ENCODE results near the gene RPUSD3.
"Not testable (repeated sequence)": the region's sequence is repeated elsewhere in the genome, so short reads cannot be mapped to it uniquely, and the experiment has no call there.

The RPUSD3 gene

GRCh38 chr3:9848860-9849259 is 5.1 kb upstream of the RPUSD3 start:
- not testable (repeated sequence) for H3K27ac ChIP-seq (ENCODE audit: low read length); H4K20me1 ChIP-seq (ENCODE audit: insufficient read depth, low read length); H3K9ac ChIP-seq (ENCODE audit: low read length); H3K27me3 ChIP-seq (replicated peaks; ENCODE audit: insufficient read depth, low read length); H3K79me2 ChIP-seq (ENCODE audit: low read length); H3K4me3 ChIP-seq (ENCODE audit: low read length); H3K9me2 ChIP-seq (replicated peaks; ENCODE audit: insufficient read depth, low read length); H3K36me3 ChIP-seq (replicated peaks; ENCODE audit: insufficient read depth, low read length); H2AFZ ChIP-seq (ENCODE audit: low read length); H3K4me2 ChIP-seq (ENCODE audit: low read depth, low read length); H3K4me1 ChIP-seq (ENCODE audit: low read length); H3K9me3 ChIP-seq (replicated peaks; ENCODE audit: insufficient read depth, low read length); H3F3A ChIP-seq (ENCODE audit: insufficient read depth, low read length)
- TF ChIP-seq CTCF (IDR thresholded peaks at IDR 0.05; ENCODE audit: low read length), result peak; percentile 41
- peak; percentile 37 for DNase-seq

GRCh38 chr3:9847870-9848269 is 4.1 kb upstream of the RPUSD3 start:
- H2AFZ ChIP-seq (ENCODE audit: low read length); H3K4me2 ChIP-seq (ENCODE audit: low read depth, low read length); H3K79me2 ChIP-seq (ENCODE audit: low read length); H3K27ac ChIP-seq (ENCODE audit: low read length); DNase-seq; H3K4me3 ChIP-seq (ENCODE audit: low read length); H3F3A ChIP-seq (ENCODE audit: insufficient read depth, low read length); H3K4me1 ChIP-seq (ENCODE audit: low read length); H4K20me1 ChIP-seq (ENCODE audit: insufficient read depth, low read length); H3K9ac ChIP-seq (ENCODE audit: low read length); H3K27me3 ChIP-seq (replicated peaks; ENCODE audit: insufficient read depth, low read length); H3K9me2 ChIP-seq (replicated peaks; ENCODE audit: insufficient read depth, low read length); H3K36me3 ChIP-seq (replicated peaks; ENCODE audit: insufficient read depth, low read length); H3K9me3 ChIP-seq (replicated peaks; ENCODE audit: insufficient read depth, low read length): not testable (repeated sequence)

- no peak for TF ChIP-seq CTCF (IDR thresholded peaks at IDR 0.05; ENCODE audit: low read length)
- TF ChIP-seq EZH2phosphoT487 (IDR thresholded peaks at IDR 0.05; ENCODE audit: low read length), result no peak
- no peak for TF ChIP-seq EZH2 (optimal IDR thresholded peaks at IDR 0.05; ENCODE audit: low read depth, low read length)
- Histone ChIP-seq H3K9me2 (replicated peaks; ENCODE audit: insufficient read depth, low read length) (no peaks in the 10 kb centered on the region), H3K9ac (ENCODE audit: low read length) (no peak overlapping the region), H3K9me3 (replicated peaks; ENCODE audit: insufficient read depth, low read length) (no peaks in the 10 kb centered on the region), H3K4me3 (ENCODE audit: low read length) (no peak overlapping the region), H3K79me2 (ENCODE audit: low read length) (0 out of 2 replicates have a peak, but pooled peaks cover 13% of the 10 kb centered on the region), H3K4me1 (ENCODE audit: low read length) (peaks cover 4% of the 10 kb centered on the region; the same call in 1 of the 2 replicates), H2AFZ (ENCODE audit: low read length) (no peak overlapping the region), H4K20me1 (ENCODE audit: insufficient read depth, low read length) (no peaks in the 10 kb centered on the region), H3K36me3 (replicated peaks; ENCODE audit: insufficient read depth, low read length) (no peaks in the 10 kb centered on the region), H3K27ac (ENCODE audit: low read length) (no peak overlapping the region), H3K4me2 (ENCODE audit: low read depth, low read length) (no peak overlapping the region), H3K27me3 (replicated peaks; ENCODE audit: insufficient read depth, low read length) (no peaks in the 10 kb centered on the region), H3F3A (ENCODE audit: insufficient read depth, low read length) (peaks cover 5% of the 10 kb centered on the region; the same call in 1 of the 2 replicates)
- DNase-seq, result no peak
Measured at GRCh38 chr3:9846931-9847488, 3.2 kb upstream of the RPUSD3 start.

- Histone ChIP-seq H3K9ac (ENCODE audit: low read length) (no peak overlapping the region), H3K9me3 (replicated peaks; ENCODE audit: insufficient read depth, low read length) (no peaks in the 10 kb centered on the region), H3K4me1 (ENCODE audit: low read length) (peaks cover 4% of the 10 kb centered on the region; the same call in 1 of the 2 replicates), H3K36me3 (replicated peaks; ENCODE audit: insufficient read depth, low read length) (no peaks in the 10 kb centered on the region), H3K79me2 (ENCODE audit: low read length) (0 out of 2 replicates have a peak, but pooled peaks cover 13% of the 10 kb centered on the region), H3K27ac (ENCODE audit: low read length) (no peak overlapping the region), H3K27me3 (replicated peaks; ENCODE audit: insufficient read depth, low read length) (no peaks in the 10 kb centered on the region), H3K4me3 (ENCODE audit: low read length) (no peak overlapping the region), H2AFZ (ENCODE audit: low read length) (no peak overlapping the region), H4K20me1 (ENCODE audit: insufficient read depth, low read length) (no peaks in the 10 kb centered on the region), H3F3A (ENCODE audit: insufficient read depth, low read length) (peaks cover 5% of the 10 kb centered on the region; the same call in 1 of the 2 replicates), H3K4me2 (ENCODE audit: low read depth, low read length) (no peak overlapping the region), H3K9me2 (replicated peaks; ENCODE audit: insufficient read depth, low read length) (no peaks in the 10 kb centered on the region)
- no peak for TF ChIP-seq EZH2phosphoT487 (IDR thresholded peaks at IDR 0.05; ENCODE audit: low read length)
- TF ChIP-seq EZH2 (optimal IDR thresholded peaks at IDR 0.05; ENCODE audit: low read depth, low read length), result no peak
- TF ChIP-seq CTCF (IDR thresholded peaks at IDR 0.05; ENCODE audit: low read length), result no peak
- DNase-seq, result no peak
Measured at GRCh38 chr3:9846231-9846630, 2.4 kb upstream of the RPUSD3 start.

Data from MM.1S (cell line).